Natural killer cell (primary cell): ENCODE measurements around the gene SMG1. TPM values are rescaled to one million over a fixed set of nuclear protein-coding genes. Genes with fewer than 3 reads are reported as not detected.

Source experiments
- ATAC-seq, 3 donors: fragments of 150-1000 bp in 2 of 3; fragments of 200-7000 bp in 1 of 3; cut with Tn5 transposase; 1 replicate in 1 of 3; 2 replicates in 2 of 3; pipeline ENCODE4 v1.10.0; 2021; ENCODE audit warnings: mild to moderate bottlenecking in 2 of 3, moderate library complexity in 2 of 3
- DNase-seq, 2 donors: peaks; one replicate each; pipeline versions ENCODE4 v3.0.0 to v3.0.0-alpha.2; 2013 to 2021; ENCODE audit warnings: mixed read lengths in 1 of 2
- H3K27ac ChIP-seq: one replicate; pipeline ENCODE4 v1.5.1; 2013; ENCODE audit warnings: mild to moderate bottlenecking, low read length
- H3K27me3 ChIP-seq: one replicate; pipeline ENCODE4 v1.6.1; 2013; ENCODE audit warnings: low read length; ENCODE audit not compliant: control insufficient read depth, insufficient read depth
- H3K36me3 ChIP-seq: one replicate; pipeline ENCODE4 v1.6.1; 2013; ENCODE audit warnings: low read length; ENCODE audit not compliant: control insufficient read depth, insufficient read depth
- H3K4me1 ChIP-seq: one replicate; pipeline ENCODE4 v1.6.1; 2013; ENCODE audit warnings: low read length; ENCODE audit not compliant: control insufficient read depth, insufficient read depth
- H3K4me3 ChIP-seq: one replicate; pipeline ENCODE4 v1.5.1; 2013; ENCODE audit warnings: low read length
- H3K9me3 ChIP-seq: one replicate; pipeline ENCODE4 v1.6.1; 2013; ENCODE audit warnings: low read length; ENCODE audit not compliant: control insufficient read depth, insufficient read depth
- H3K27ac Mint-ChIP-seq, 2 donors: one replicate each; pipeline ENCODE4 v1.8.0; 2022; ENCODE audit warnings: mild to moderate bottlenecking in 2 of 2, mixed read lengths in 2 of 2, moderate library complexity in 1 of 2
- H3K27me3 Mint-ChIP-seq, 2 donors: one replicate each; pipeline ENCODE4 v1.8.0; 2022; ENCODE audit warnings: low read depth in 2 of 2, mixed read lengths in 2 of 2
- H3K36me3 Mint-ChIP-seq: one replicate; pipeline ENCODE4 v1.8.0; 2022; ENCODE audit warnings: mixed read lengths
- H3K4me1 Mint-ChIP-seq, 2 donors: one replicate each; pipeline ENCODE4 v1.8.0; 2022; ENCODE audit warnings: mixed read lengths in 2 of 2
- H3K4me3 Mint-ChIP-seq: one replicate; pipeline ENCODE4 v1.8.0; 2022; ENCODE audit warnings: mild to moderate bottlenecking, moderate library complexity, mixed read lengths
- H3K9me3 Mint-ChIP-seq, 2 donors: one replicate each; pipeline ENCODE4 v1.8.0; 2022; ENCODE audit warnings: mixed read lengths in 2 of 2
- CTCF ChIP-seq: fragments of 200-600 bp; IDR thresholded peaks from one replicate; pipeline ENCODE4 v1.8.0; 2022; ENCODE audit warnings: antibody characterized with exemption
- WGBS: methylation state at CpG from one replicate; pipeline ENCODE4 v1.1.7; 2013; ENCODE audit warnings: missing lambda C conversion rate; ENCODE audit not compliant: insufficient coverage; 5-methylcytosine and 5-hydroxymethylcytosine counted together
- intact Hi-C: fragments of 100-400 bp; cut with micrococcal nuclease; formaldehyde crosslinking; loops from one replicate; pipeline ENCODE4 v1.14.2; 2022
- total RNA-seq, 4 donors: library from RNA; stranded (reverse); fragments of 120-200 nt in 1 of 4; gene quantifications; one replicate each; pipeline versions ENCODE4 v1.2.3 to v1.2.4, GENCODE V29; 2013 to 2022

Gene SMG1
- total RNA-seq, 3 donors from 2014 or later (not counting 1 experiment from before 2014, with no cell fraction given), result 215 to 253 (median 246) TPM

DNA sequence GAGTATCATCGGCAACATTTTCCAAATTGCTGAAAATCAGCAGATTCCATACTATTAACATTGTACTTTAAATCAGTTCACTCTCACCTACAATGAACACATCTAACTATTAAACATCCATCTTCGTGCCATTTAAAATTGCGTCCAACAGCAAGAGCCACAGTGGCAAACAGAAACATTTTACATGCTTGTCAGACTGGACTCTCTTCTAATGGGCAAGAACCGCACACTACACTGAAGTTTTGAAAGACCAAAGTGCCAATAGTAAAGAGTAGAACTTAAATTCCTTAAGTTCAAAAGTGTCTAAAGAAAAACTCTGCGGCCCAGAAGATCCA lies 136.7 kb downstream of the SMG1 start:
- intact Hi-C loops, result no loop called here
- peak overlapping the region; percentile 98 for H3K4me3 Mint-ChIP-seq
- no peak for TF ChIP-seq CTCF
- H3K27ac Mint-ChIP-seq, result peak overlapping the region; percentile 90 to 91
- H3K27me3 Mint-ChIP-seq, result no peaks in the 10 kb centered on the region
- Histone ChIP-seq H3K4me1 (peaks cover 43% of the 10 kb centered on the region), H3K27ac (peak overlapping the region; percentile 71), H3K36me3 (peaks cover 55% of the 10 kb centered on the region), H3K27me3 (no peaks in the 10 kb centered on the region), H3K9me3 (no peaks in the 10 kb centered on the region), H3K4me3 (peak overlapping the region; percentile 95)
- H3K4me1 Mint-ChIP-seq, result peaks cover 51 to 54% of the 10 kb centered on the region in 2 donors
- no peaks in the 10 kb centered on the region for H3K9me3 Mint-ChIP-seq
- ATAC-seq (no peak), DNase-seq (no peak)
- peaks cover 38% of the 10 kb centered on the region for H3K36me3 Mint-ChIP-seq
- 2% methylated on average over 5 of the region's 5 CpGs for WGBS

DNA sequence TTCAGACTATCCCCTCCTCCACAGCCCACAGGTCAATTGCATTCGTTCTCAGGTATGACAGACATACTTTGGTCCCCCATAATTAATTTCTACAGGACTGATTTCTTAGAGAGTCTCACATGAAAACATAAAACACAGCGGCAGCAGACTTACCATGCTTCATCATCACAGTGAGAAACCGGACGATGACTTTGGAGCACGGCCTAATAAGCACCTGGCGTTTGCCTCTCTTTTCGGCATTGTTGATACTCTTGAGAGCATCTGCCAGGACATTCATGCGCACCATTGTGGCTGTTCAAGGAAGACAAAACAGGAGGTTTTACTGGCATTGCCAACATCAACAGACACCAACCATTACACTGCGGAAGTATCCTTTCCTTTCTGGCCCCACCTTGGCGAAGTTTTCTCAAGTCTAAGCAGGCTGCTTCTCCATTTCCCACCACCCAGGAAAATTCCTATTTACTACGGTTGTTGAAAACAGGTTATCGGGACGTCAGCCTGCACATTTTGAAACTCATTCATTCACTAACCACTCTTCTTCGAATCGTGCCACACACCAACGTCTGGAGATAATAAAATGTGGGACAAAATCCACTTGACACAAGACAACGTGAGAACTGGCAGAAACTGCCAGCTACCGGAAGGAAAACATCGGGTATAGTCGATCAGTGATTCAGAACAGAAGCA lies 137.2 kb downstream of the SMG1 start:
- H3K4me1 Mint-ChIP-seq, result peaks cover 52 to 57% of the 10 kb centered on the region in 2 donors
- peaks cover 38% of the 10 kb centered on the region for H3K36me3 Mint-ChIP-seq
- H3K27me3 ChIP-seq, result no peaks in the 10 kb centered on the region
- peaks cover 47% of the 10 kb centered on the region for H3K4me1 ChIP-seq
- no peak for TF ChIP-seq CTCF
- no peaks in the 10 kb centered on the region for H3K9me3 ChIP-seq
- H3K27ac ChIP-seq, result peak overlapping the region; percentile 71
- peak overlapping the region; percentile 95 for H3K4me3 ChIP-seq
- H3K27me3 Mint-ChIP-seq, result no peaks in the 10 kb centered on the region
- peaks cover 55% of the 10 kb centered on the region for H3K36me3 ChIP-seq
- WGBS, result 16% methylated on average over 20 of the region's 20 CpGs
- H3K27ac Mint-ChIP-seq, result peak overlapping the region; percentile 90 to 91
- ATAC-seq (no peak), DNase-seq (peak in 1 of 2 donors; percentile 22)
- H3K4me3 Mint-ChIP-seq, result peak overlapping the region; percentile 98
- intact Hi-C loops, result no loop called here
- H3K9me3 Mint-ChIP-seq, result no peaks in the 10 kb centered on the region

GRCh38 chr16:18784917-18785623 lies 141.1 kb downstream of the SMG1 start:
- no peak for TF ChIP-seq CTCF
- Histone ChIP-seq H3K4me1 (peaks cover 44% of the 10 kb centered on the region), H3K36me3 (peaks cover 62% of the 10 kb centered on the region), H3K9me3 (no peaks in the 10 kb centered on the region), H3K27me3 (no peaks in the 10 kb centered on the region), H3K27ac (no peak overlapping the region), H3K4me3 (no peak overlapping the region)
- peak overlapping the region; percentile 79 for H3K27ac Mint-ChIP-seq
- peaks cover 38% of the 10 kb centered on the region for H3K36me3 Mint-ChIP-seq
- H3K27me3 Mint-ChIP-seq, result no peaks in the 10 kb centered on the region
- WGBS, result 86% methylated on average over 8 of the region's 8 CpGs
- peak overlapping the region; percentile 47 for H3K4me3 Mint-ChIP-seq
- DNase-seq (no peak), ATAC-seq (no peak)
- no peaks in the 10 kb centered on the region for H3K9me3 Mint-ChIP-seq
- intact Hi-C loops, result no loop called here
- peaks cover 57 to 63% of the 10 kb centered on the region in 2 donors for H3K4me1 Mint-ChIP-seq
